ENCODE measurements around the gene IL10RB.

DNA sequence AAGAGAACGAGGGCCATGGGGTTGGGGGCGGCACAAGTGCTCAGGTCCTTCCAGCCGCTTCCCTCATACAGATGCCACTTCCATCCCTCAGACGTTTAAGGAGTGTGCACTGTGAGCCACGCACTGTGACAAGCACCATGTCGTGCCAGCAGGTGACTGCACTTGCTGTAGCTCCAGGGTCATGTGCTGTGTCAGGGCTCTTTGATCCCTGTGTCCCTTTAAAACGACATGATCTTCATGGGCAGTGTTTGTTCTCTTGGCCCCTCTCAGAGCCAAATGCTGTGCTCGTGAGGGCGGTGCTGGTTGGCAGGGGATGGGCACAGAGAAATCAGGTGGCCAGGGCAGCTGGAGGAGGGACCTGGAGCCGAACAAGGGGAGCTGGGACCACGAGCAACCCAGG, 19.9 kb downstream of the IL10RB start:
- TF ChIP-seq, protein P1, sequence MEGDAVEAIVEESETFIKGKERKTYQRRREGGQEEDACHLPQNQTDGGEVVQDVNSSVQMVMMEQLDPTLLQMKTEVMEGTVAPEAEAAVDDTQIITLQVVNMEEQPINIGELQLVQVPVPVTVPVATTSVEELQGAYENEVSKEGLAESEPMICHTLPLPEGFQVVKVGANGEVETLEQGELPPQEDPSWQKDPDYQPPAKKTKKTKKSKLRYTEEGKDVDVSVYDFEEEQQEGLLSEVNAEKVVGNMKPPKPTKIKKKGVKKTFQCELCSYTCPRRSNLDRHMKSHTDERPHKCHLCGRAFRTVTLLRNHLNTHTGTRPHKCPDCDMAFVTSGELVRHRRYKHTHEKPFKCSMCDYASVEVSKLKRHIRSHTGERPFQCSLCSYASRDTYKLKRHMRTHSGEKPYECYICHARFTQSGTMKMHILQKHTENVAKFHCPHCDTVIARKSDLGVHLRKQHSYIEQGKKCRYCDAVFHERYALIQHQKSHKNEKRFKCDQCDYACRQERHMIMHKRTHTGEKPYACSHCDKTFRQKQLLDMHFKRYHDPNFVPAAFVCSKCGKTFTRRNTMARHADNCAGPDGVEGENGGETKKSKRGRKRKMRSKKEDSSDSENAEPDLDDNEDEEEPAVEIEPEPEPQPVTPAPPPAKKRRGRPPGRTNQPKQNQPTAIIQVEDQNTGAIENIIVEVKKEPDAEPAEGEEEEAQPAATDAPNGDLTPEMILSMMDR (IDR thresholded peaks at IDR 0.05), result no peak
- no peak for TF ChIP-seq POLR2A (IDR thresholded peaks at IDR 0.05)

Measured in body of pancreas (tissue), 4 donors.